Esophagus squamous epithelium (tissue), 5 donors: ENCODE data around the gene JAK3. TPM values are rescaled to one million over a fixed set of nuclear protein-coding genes. Genes with fewer than 3 reads are reported as not detected.

ENCODE experiments used
- DNase-seq: peaks from one replicate; lab custom pipeline; 2025; lab: John Stamatoyannopoulos, UW
- H3K27ac ChIP-seq, 4 donors: fragments of 200-600 bp; sonication (generic); one replicate each; pipeline ENCODE4 v1.5.1; 2016 to 2019; ENCODE audit warnings: mild to moderate bottlenecking in 1 of 4
- H3K27me3 ChIP-seq, 4 donors: fragments of 200-600 bp; sonication (generic); 1 replicate in 3 of 4; 2 replicates in 1 of 4; pipeline versions ENCODE4 v1.5.1 to v1.6.0; 2017 to 2021; ENCODE audit warnings: antibody characterized with exemption in 1 of 4
- H3K36me3 ChIP-seq, 3 donors: fragments of 200-600 bp; sonication (generic); one replicate each; pipeline ENCODE4 v1.5.1; 2016 to 2019
- H3K4me1 ChIP-seq, 3 donors: fragments of 200-600 bp; sonication (generic); one replicate each; pipeline ENCODE4 v1.5.1; 2017 to 2019
- H3K4me3 ChIP-seq, 4 donors: fragments of 200-600 bp; sonication (generic); 1 replicate in 3 of 4; 2 replicates in 1 of 4; pipeline ENCODE4 v1.5.1; 2016 to 2019; ENCODE audit warnings: mild to moderate bottlenecking in 2 of 4, moderate library complexity in 1 of 4
- H3K9me3 ChIP-seq, 3 donors: fragments of 200-600 bp; sonication (generic); one replicate each; pipeline ENCODE4 v1.5.1; 2016 to 2019
- CTCF ChIP-seq, 6 experiments: fragments of 450-650 bp in 4 of 6; fragments of 200-600 bp in 2 of 6; sonication (generic) in 2 of 6; IDR thresholded peaks; one replicate each; pipeline ENCODE4 v1.5.1; 2016 to 2019; ENCODE audit warnings: antibody characterized with exemption in 6 of 6, mild to moderate bottlenecking in 4 of 6, moderate library complexity in 4 of 6
- POLR2A ChIP-seq, 4 donors: fragments of 450-650 bp; IDR thresholded peaks; one replicate each; pipeline ENCODE4 v1.6.1; 2017; ENCODE audit warnings: antibody characterized with exemption in 4 of 4, mild to moderate bottlenecking in 4 of 4, moderate library complexity in 3 of 4
- WGBS, 2 donors: methylation state at CpG; one replicate each; pipeline ENCODE4 v1.1.5; 2018; 5-methylcytosine and 5-hydroxymethylcytosine counted together
- intact Hi-C: fragments of 100-400 bp; cut with DNase I; formaldehyde crosslinking; loops from one replicate; pipeline ENCODE4 v1.15.0; 2022
- total RNA-seq, 4 donors: library from RNA; depleted of rRNA; stranded (reverse); fragments of >200 nt; gene quantifications; one replicate each; pipeline ENCODE4 v1.1.0, GENCODE V29; 2016
- donor health status: DM: yes; HTN: yes; CAD: no.

JAK3 gene
- total RNA-seq, 4 donors from 2014 or later = 0.87 to 6.5 (median 4.6) TPM

GRCh38 chr19:17817668-17818363 lies 30.0 kb downstream of the JAK3 start:
- TF ChIP-seq CTCF (IDR thresholded peaks at IDR 0.05) = no peak
- no peak for TF ChIP-seq POLR2A (IDR thresholded peaks at IDR 0.05)
- WGBS, 2 donors = 48 to 61% methylated on average over 8 to 11 of the region's 13 CpGs
- no peaks in the 10 kb centered on the region for H3K36me3 ChIP-seq
- H3K9me3 ChIP-seq = no peaks in the 10 kb centered on the region
- H3K27me3 ChIP-seq = peaks cover 0 to 27% (median 0%) of the 10 kb centered on the region in 4 donors
- H3K27ac ChIP-seq = no peak overlapping the region
- DNase-seq = no peak
- H3K4me1 ChIP-seq = no peaks in the 10 kb centered on the region
- H3K4me3 ChIP-seq = no peak overlapping the region
- intact Hi-C loops = no loop called here

GRCh38 chr19:17812099-17812498 lies 35.7 kb downstream of the JAK3 start:
- Histone ChIP-seq H3K9me3 (no peaks in the 10 kb centered on the region), H3K4me1 (no peaks in the 10 kb centered on the region), H3K36me3 (peaks cover 0 to 5% (median 0%) of the 10 kb centered on the region in 3 donors), H3K4me3 (no peak overlapping the region), H3K27me3 (peaks cover 0 to 59% (median 0%) of the 10 kb centered on the region in 4 donors), H3K27ac (no peak overlapping the region)
- intact Hi-C loops = no loop called here
- WGBS, 2 donors = 67 to 75% methylated on average over 3 to 5 of the region's 5 CpGs
- no peak for DNase-seq
- TF ChIP-seq POLR2A (IDR thresholded peaks at IDR 0.05) = no peak

GRCh38 chr19:17811681-17812080 lies 36.1 kb downstream of the JAK3 start:
- no peaks in the 10 kb centered on the region for H3K9me3 ChIP-seq
- H3K27ac ChIP-seq = no peak overlapping the region
- peaks cover 0 to 5% (median 0%) of the 10 kb centered on the region in 3 donors for H3K36me3 ChIP-seq
- no peaks in the 10 kb centered on the region for H3K4me1 ChIP-seq
- intact Hi-C loops = no loop called here
- peaks cover 0 to 58% (median 0%) of the 10 kb centered on the region in 4 donors for H3K27me3 ChIP-seq
- no peak overlapping the region for H3K4me3 ChIP-seq
- WGBS, 2 donors = 85 to 87% methylated on average over 12 to 15 of the region's 20 CpGs
- no peak for DNase-seq
- TF ChIP-seq CTCF (IDR thresholded peaks at IDR 0.05) (no peak), POLR2A (IDR thresholded peaks at IDR 0.05) (no peak)

GRCh38 chr19:17811103-17811502 lies 36.7 kb downstream of the JAK3 start:
- no peak for TF ChIP-seq CTCF (IDR thresholded peaks at IDR 0.05)
- no peak for TF ChIP-seq POLR2A (IDR thresholded peaks at IDR 0.05)
- no peak overlapping the region for H3K27ac ChIP-seq
- no peaks in the 10 kb centered on the region for H3K9me3 ChIP-seq
- H3K4me3 ChIP-seq = no peak overlapping the region
- peaks cover 0 to 5% (median 0%) of the 10 kb centered on the region in 3 donors for H3K36me3 ChIP-seq
- no peak for DNase-seq
- intact Hi-C loops = no loop called here
- 75 to 88% methylated on average over 2 of the region's 2 CpGs for WGBS, 2 donors
- H3K4me1 ChIP-seq = no peaks in the 10 kb centered on the region
- H3K27me3 ChIP-seq = peaks cover 0 to 58% (median 0%) of the 10 kb centered on the region in 4 donors

- WGBS, 2 donors = 51 to 58% methylated on average over 18 to 22 of the region's 38 CpGs
- peaks cover 0 to 5% (median 0%) of the 10 kb centered on the region in 3 donors for H3K36me3 ChIP-seq
- TF ChIP-seq POLR2A (IDR thresholded peaks at IDR 0.05) (no peak), CTCF (IDR thresholded peaks at IDR 0.05) (no peak)
- peaks cover 0 to 4% (median 0%) of the 10 kb centered on the region in 3 donors for H3K4me1 ChIP-seq
- peaks cover 0 to 63% (median 0%) of the 10 kb centered on the region in 4 donors for H3K27me3 ChIP-seq
- no peak overlapping the region for H3K4me3 ChIP-seq
- no peaks in the 10 kb centered on the region for H3K9me3 ChIP-seq
- no peak for DNase-seq
- no peak overlapping the region for H3K27ac ChIP-seq
- intact Hi-C loops = no loop called here
Observed at GRCh38 chr19:17807731-17808316, 40.0 kb downstream of the JAK3 start.
